ENCODE data around the gene ZNF287. TPM values are rescaled to one million over a fixed set of nuclear protein-coding genes. Genes with fewer than 3 reads are reported as not detected.
A peak's percentile ranks its signal among the peaks of the same experiment; 100 is the strongest.

Gene ZNF287
- polyA plus RNA-seq, 1 donor (not counting 4 experiments of a cell fraction or from before 2014, with no cell fraction given): 7.3 TPM

GRCh38 chr17:16584273-16584995 is 15.4 kb upstream of the ZNF287 start:
- H3K4me1 ChIP-seq (ENCODE audit: control insufficient read depth, extremely low read depth, insufficient read depth, low read length): peaks cover 10% of the 10 kb centered on the region
- FAIRE-seq (peak; percentile 91), DNase-seq (ENCODE audit: low read depth, low spot score) (peak; percentile 13)
- peaks cover 6% of the 10 kb centered on the region for H3K27me3 ChIP-seq (ENCODE audit: control insufficient read depth, extremely low read depth, insufficient read depth, low read length)
- dilution Hi-C loops (cut with MboI; ENCODE audit: extremely low pct_ligation_motif_present, low sequenced_read_pairs): no loop called here
- H3K27ac ChIP-seq (ENCODE audit: control insufficient read depth, insufficient read depth, low read length): no peak overlapping the region
- H2AFZ ChIP-seq (ENCODE audit: control insufficient read depth, low read length): peak overlapping the region; percentile 100
- no peak for TF ChIP-seq EZH2 (IDR thresholded peaks at IDR 0.05; ENCODE audit: low read length)
- peak; percentile 91 to 99 (median 98) for TF ChIP-seq CTCF (optimal IDR thresholded peaks at IDR 0.05 in 1 of 3, IDR thresholded peaks at IDR 0.05 in 1 of 3, conservative IDR thresholded peaks at IDR 0.05 in 1 of 3; ENCODE audit: extremely low read depth in 1 of 3, insufficient read depth in 2 of 3, low read length in 3 of 3)
- no peaks in the 10 kb centered on the region for H3K36me3 ChIP-seq (ENCODE audit: control insufficient read depth in 2 of 2, extremely low read depth in 1 of 2, insufficient read depth in 2 of 2, low read length in 2 of 2)
- H3K9me1 ChIP-seq (ENCODE audit: control insufficient read depth, extremely low read depth, insufficient read depth, low read length): no peaks in the 10 kb centered on the region
- H3K4me3 ChIP-seq (ENCODE audit: control insufficient read depth in 2 of 3, extremely low read depth in 1 of 3, insufficient read depth in 2 of 3, low read depth in 1 of 3, low read length in 3 of 3): peak overlapping the region; percentile 34 to 84 (median 74)
- peak overlapping the region; percentile 33 for H3K9ac ChIP-seq (ENCODE audit: control insufficient read depth, extremely low read depth, insufficient read depth, low read length)
- peak overlapping the region; percentile 96 for H3K4me2 ChIP-seq (ENCODE audit: control insufficient read depth, extremely low read depth, insufficient read depth, low read depth, low read length)
- no peaks in the 10 kb centered on the region for H3K9me3 ChIP-seq (ENCODE audit: control insufficient read depth, low read depth, low read length)
- H3K79me2 ChIP-seq (ENCODE audit: control insufficient read depth, insufficient read depth, low read length): no peaks in the 10 kb centered on the region
- H4K20me1 ChIP-seq (ENCODE audit: control insufficient read depth, extremely low read depth, insufficient read depth, low read length): no peaks in the 10 kb centered on the region

- H3K9me3 ChIP-seq (ENCODE audit: control insufficient read depth, low read depth, low read length): no peaks in the 10 kb centered on the region
- no peaks in the 10 kb centered on the region for H3K9me1 ChIP-seq (ENCODE audit: control insufficient read depth, extremely low read depth, insufficient read depth, low read length)
- H3K27me3 ChIP-seq (ENCODE audit: control insufficient read depth, extremely low read depth, insufficient read depth, low read length): peaks cover 6% of the 10 kb centered on the region
- no peak for TF ChIP-seq EZH2 (IDR thresholded peaks at IDR 0.05; ENCODE audit: low read length)
- no peak for TF ChIP-seq CTCF (optimal IDR thresholded peaks at IDR 0.05 in 1 of 3, IDR thresholded peaks at IDR 0.05 in 1 of 3, conservative IDR thresholded peaks at IDR 0.05 in 1 of 3; ENCODE audit: extremely low read depth in 1 of 3, insufficient read depth in 2 of 3, low read length in 3 of 3)
- dilution Hi-C loops (cut with MboI; ENCODE audit: extremely low pct_ligation_motif_present, low sequenced_read_pairs): no loop called here
- H3K4me2 ChIP-seq (ENCODE audit: control insufficient read depth, extremely low read depth, insufficient read depth, low read depth, low read length): peak overlapping the region; percentile 96
- no peak overlapping the region for H3K9ac ChIP-seq (ENCODE audit: control insufficient read depth, extremely low read depth, insufficient read depth, low read length)
- no peaks in the 10 kb centered on the region for H3K36me3 ChIP-seq (ENCODE audit: control insufficient read depth in 2 of 2, extremely low read depth in 1 of 2, insufficient read depth in 2 of 2, low read length in 2 of 2)
- peak overlapping the region; percentile 100 for H2AFZ ChIP-seq (ENCODE audit: control insufficient read depth, low read length)
- FAIRE-seq: no peak
- H3K27ac ChIP-seq (ENCODE audit: control insufficient read depth, insufficient read depth, low read length): no peak overlapping the region
- H3K4me3 ChIP-seq (ENCODE audit: control insufficient read depth in 2 of 3, extremely low read depth in 1 of 3, insufficient read depth in 2 of 3, low read depth in 1 of 3, low read length in 3 of 3): no peak overlapping the region
- DNase-seq (ENCODE audit: low read depth, low spot score): no peak
- H3K4me1 ChIP-seq (ENCODE audit: control insufficient read depth, extremely low read depth, insufficient read depth, low read length): peaks cover 7% of the 10 kb centered on the region
- no peaks in the 10 kb centered on the region for H4K20me1 ChIP-seq (ENCODE audit: control insufficient read depth, extremely low read depth, insufficient read depth, low read length)
- H3K79me2 ChIP-seq (ENCODE audit: control insufficient read depth, insufficient read depth, low read length): no peaks in the 10 kb centered on the region
Observed at GRCh38 chr17:16583781-16584180, 14.8 kb upstream of the ZNF287 start.

All from keratinocyte (primary cell).